Central memory CD4-positive, alpha-beta T cell (primary cell): ENCODE data around the gene SLC2A11.
"Not testable (repeated sequence)": the region's sequence is repeated elsewhere in the genome, so short reads cannot be mapped to it uniquely, and the experiment has no call there.

ENCODE experiments used
- DNase-seq: peaks from one replicate; pipeline ENCODE4 v3.0.0; 2022

The SLC2A11 gene

GRCh38 chr22:23847991-23848864 lies 9.4 kb upstream of the SLC2A11 start:
- no peak for DNase-seq

DNA sequence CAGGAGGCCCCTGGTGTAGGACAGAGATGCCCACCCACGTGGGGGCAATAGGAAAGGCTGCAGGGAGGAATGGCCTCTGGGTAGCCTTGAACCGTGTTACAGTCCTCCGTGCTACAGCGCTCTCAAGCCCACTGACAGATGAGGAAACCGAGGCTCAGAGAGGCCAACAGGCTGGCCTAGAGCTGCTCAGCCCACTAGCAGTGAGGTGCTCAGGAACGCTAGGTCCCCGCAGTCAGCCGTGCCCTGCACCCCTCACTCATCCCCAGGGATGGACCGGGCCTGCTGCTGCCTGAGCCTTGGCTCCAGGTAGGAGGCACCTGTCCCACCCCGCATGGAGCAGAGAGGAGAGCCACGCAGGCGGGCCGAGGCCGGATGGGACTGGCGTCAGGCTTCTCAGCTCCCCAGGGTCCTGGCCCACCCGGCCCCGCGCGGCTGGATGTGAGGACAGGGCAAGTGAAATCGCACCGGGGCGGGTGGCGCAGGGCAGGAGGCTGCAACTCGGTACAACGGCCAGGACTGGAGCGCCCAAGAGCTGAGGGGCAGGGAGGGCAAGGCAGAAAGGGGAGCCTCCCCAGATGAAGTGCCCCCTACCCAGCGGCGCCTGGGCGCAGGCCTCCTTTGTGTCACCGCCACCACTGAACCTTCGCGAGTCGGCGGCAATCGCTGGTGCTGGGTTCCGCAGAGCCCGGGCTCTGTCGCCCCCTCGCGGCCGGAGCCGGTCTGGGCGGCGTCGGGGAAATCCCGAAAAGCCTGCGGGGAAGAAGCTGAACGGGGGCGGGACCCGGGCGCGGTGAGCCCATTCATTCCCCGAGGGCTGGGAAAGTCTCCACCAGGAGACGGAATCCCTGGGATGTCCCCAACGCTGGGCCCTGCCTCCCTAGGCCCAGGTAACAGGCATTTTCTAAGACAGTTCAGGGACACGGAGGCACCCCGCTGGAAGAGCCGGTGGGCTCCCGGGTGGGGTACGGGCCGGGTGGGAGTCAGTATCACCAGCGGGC lies 8.4 kb upstream of the SLC2A11 start:
- DNase-seq = peak; percentile 78

GRCh38 chr22:23850136-23850611 lies 7.5 kb upstream of the SLC2A11 start:
- DNase-seq = no peak

DNA sequence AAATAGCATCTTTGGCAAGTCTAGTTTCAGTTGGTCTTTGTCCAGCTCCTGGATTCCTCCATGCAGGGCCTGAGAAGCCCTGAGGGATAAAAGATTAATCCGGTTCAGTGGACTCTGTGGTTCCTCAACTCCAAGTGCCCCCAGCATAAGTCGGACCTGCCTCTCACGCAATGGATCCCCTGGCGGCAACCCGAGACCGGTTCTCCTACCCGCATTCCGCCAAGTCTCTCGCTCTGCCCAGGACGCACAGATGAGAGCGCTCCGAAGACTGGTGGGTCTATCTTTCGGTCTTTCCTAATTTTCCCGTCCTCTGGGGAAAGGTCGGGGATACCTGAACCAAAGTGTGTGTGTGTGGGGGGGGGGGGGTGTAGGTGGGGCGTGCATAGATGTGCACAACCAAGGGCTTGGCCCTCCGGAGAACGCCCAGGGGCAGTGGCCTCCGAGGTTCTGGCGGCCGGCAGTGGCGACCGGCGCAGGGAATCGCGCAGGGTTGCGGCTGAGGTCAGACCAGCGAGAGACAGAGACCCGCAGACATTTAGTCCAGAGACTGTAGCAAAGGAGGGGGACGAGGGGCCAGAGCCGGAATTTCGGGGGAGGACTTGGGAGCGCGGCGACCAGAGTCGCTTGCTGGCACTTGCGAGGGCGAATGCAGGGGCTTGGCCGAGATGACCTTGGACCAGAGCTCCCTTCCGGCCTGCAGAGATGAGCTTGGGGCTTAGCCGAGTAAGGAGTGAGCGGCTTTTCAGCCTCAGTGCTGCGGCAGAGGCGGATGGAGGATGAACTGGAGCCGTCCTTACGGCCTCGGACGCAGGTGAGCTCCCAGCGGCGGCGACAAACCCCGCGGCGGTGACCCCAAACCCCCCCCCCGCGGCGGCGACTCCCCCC lies 712 bp upstream of the SLC2A11 start:
- DNase-seq = no peak

GRCh38 chr22:23858484-23858815 lies 775 bp downstream of the SLC2A11 start:
- no peak for DNase-seq

- no peak for DNase-seq
Observed at GRCh38 chr22:23859201-23859600, 1.5 kb downstream of the SLC2A11 start.

DNA sequence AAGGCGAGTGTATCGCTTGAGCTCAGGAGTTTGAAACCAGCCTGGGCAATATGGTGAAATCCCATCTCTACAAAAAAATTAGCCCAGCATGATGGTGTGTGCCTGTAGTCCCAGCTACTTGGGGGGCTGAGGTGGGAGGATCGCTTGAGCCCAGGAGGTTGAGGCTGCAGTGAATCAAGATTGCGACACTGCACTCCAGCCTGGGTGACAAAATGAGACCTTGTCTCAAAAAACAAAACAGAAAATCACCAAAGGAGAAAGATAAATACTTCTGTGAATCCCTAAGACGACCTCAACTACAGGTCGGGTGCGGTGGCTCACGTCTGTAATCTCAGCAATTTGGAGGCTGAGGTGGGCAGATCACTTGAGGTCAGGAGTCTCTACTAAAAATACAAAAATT lies 2.5 kb downstream of the SLC2A11 start:
- DNase-seq = not testable (repeated sequence)

GRCh38 chr22:23862103-23862502 lies 4.4 kb downstream of the SLC2A11 start:
- DNase-seq = no peak

- not testable (repeated sequence) for DNase-seq
Observed at GRCh38 chr22:23864499-23865154, 7.0 kb downstream of the SLC2A11 start.

GRCh38 chr22:23868580-23868979 lies 10.9 kb downstream of the SLC2A11 start:
- DNase-seq = no peak

DNA sequence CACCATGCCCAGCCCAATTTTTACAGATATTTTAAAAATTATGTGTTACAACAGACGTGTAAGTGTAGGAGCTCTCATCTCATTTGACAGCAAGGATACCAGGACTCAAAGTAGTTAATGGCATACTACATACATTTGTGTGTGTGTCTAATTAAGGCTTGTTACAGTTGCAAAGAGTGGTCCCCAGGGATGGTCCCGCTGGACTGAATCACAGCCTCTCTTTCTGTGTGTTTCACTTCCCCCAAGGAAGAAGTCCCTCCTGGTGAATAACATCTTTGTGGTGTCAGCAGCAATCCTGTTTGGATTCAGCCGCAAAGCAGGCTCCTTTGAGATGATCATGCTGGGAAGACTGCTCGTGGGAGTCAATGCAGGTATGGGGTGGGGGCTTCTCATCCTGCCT lies 17.2 kb downstream of the SLC2A11 start:
- DNase-seq = no peak

DNA sequence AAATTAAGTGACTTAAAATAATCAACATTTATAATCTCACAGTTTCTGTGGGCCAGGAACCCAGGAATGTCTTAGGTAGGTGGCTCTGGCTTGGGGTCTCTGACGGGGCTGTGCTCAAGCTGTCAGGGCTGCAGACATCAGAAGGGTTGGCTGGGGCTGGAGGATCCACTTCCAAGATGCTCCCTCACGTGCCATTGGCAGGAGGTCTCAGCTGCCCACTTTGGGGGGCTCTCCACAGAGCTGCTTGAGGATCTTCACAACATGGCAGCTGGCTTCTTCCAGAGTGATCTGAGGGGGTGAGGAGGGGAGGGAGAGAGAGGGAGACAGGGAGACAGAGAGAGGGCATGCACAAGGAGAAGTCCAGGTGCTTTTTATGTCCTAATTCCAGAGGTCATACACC lies 18.1 kb downstream of the SLC2A11 start:
- DNase-seq = no peak

DNA sequence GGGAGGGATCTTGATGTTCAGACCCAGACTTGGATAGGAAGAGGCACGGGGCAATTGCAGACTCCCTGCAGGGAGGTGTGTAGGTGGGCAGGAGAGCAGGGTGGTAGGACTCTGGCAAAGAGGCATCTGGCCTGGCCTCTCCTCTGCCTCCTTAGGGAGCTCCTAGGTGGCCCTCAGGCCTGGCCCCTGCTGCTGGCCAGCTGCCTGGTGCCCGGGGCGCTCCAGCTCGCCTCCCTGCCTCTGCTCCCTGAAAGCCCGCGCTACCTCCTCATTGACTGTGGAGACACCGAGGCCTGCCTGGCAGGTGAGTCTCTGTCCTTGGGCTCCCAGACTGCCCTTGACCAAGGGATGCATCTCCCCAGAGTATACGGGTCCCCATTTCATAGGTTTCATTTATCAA lies 19.9 kb downstream of the SLC2A11 start:
- DNase-seq = no peak

- no peak for DNase-seq
Observed at GRCh38 chr22:23878219-23878618, 20.5 kb downstream of the SLC2A11 start.

DNA sequence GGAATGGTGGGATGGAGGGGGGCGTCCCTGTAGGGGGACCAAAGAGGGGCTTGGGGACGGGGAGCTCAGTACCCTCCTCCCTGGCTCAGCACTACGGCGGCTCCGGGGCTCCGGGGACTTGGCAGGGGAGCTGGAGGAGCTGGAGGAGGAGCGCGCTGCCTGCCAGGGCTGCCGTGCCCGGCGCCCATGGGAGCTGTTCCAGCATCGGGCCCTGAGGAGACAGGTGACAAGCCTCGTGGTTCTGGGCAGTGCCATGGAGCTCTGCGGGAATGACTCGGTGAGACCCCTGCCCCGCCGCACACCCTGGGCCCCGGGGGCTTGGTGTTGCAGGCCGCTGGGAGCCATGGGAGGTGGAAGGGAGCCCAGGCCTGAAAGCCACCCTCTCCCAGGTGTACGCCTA lies 24.7 kb downstream of the SLC2A11 start:
- no peak for DNase-seq

- no peak for DNase-seq
Observed at GRCh38 chr22:23883658-23884057, 26.0 kb downstream of the SLC2A11 start.

DNA sequence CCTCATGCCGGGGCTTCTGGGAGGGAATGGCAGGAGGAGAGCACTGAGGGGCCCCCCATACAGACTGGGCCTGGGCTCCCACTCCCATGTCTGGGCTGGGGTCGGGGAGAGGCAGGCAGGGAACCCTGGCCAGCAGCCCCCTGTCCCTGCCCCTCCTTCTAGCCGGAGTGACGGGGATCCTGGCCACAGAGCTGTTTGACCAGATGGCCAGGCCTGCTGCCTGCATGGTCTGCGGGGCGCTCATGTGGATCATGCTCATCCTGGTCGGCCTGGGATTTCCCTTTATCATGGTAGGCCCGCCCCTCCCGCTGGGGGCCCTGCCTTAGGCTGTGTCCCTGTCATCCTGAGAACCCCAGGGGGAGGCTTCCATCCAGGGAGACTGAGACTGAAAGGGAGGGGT lies 26.5 kb downstream of the SLC2A11 start:
- DNase-seq = no peak

- DNase-seq = no peak
Observed at GRCh38 chr22:23888615-23889401, 31.1 kb downstream of the SLC2A11 start.

DNA sequence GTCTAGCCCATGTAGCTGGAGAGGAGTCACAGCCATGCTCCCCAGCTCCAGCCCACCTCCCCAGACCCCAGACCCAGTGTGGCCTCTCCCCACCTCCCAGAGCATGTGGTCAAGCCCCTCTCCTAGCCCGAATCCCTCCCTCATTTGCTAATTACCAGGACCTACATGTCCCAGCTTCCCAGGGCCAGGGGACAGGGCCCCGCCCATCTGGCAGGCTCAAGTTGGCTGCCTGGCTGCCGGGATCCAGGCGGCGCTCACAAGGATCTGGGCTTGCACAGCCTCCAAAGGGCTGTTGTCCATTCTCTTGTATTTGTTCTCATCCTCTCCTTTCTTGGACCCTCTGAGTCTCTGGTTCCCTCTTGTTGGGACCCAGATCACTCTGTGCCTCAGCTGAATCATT lies 31.9 kb downstream of the SLC2A11 start:
- DNase-seq = no peak

- DNase-seq = no peak
Observed at GRCh38 chr22:23891726-23892125, 34.1 kb downstream of the SLC2A11 start.

- no peak for DNase-seq
Observed at GRCh38 chr22:23892130-23892529, 34.5 kb downstream of the SLC2A11 start.
